Fibroblast of villous mesenchyme (primary cell): ENCODE data around the gene VSIG10L2. TPM values are rescaled to one million over a fixed set of nuclear protein-coding genes. Genes with fewer than 3 reads are reported as not detected.
"Not testable (repeated sequence)": the region's sequence is repeated elsewhere in the genome, so short reads cannot be mapped to it uniquely, and the experiment has no call there.

Source experiments
- DNase-seq: peaks from one replicate; pipeline ENCODE4 v3.0.0-alpha.2; 2010; ENCODE audit warnings: low read depth
- H3K4me3 ChIP-seq: 2 replicates; pipeline ENCODE4 v1.5.1; 2011; ENCODE audit warnings: low read depth, mild to moderate bottlenecking, low read length
- total RNA-seq: library from RNA; depleted of rRNA; stranded (reverse); fragments of >200 nt; gene quantifications from 2 replicates; pipeline ENCODE4 v1.2.3, GENCODE V29; 2012
- TF ChIP-seq, protein P1 (sequence below): IDR thresholded peaks from 2 replicates; pipeline ENCODE4 v1.5.1; 2012; ENCODE audit warnings: low read depth, mild to moderate bottlenecking, low read length; ENCODE audit not compliant: insufficient read depth

Gene VSIG10L2
- total RNA-seq, 1 donor, result not detected

DNA sequence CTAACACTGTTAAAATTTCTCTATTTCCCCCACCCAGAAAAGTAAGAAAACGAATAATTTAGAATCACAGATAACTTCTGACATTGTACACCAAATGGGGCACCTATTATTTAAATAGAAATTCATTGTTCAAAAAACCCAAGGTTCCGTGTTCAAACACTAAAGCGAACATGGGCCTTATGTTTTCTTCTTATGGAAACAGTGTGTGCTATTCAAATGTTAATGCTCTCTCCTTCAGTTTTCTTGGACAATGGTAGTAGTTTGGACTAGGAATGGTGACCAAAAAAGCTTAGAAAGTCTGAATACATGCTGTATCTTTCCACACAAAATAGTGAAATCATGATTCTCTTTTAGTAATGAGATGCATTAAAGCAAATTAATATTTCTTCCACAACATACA, 33.7 kb downstream of the VSIG10L2 start:
- TF ChIP-seq, protein P1, sequence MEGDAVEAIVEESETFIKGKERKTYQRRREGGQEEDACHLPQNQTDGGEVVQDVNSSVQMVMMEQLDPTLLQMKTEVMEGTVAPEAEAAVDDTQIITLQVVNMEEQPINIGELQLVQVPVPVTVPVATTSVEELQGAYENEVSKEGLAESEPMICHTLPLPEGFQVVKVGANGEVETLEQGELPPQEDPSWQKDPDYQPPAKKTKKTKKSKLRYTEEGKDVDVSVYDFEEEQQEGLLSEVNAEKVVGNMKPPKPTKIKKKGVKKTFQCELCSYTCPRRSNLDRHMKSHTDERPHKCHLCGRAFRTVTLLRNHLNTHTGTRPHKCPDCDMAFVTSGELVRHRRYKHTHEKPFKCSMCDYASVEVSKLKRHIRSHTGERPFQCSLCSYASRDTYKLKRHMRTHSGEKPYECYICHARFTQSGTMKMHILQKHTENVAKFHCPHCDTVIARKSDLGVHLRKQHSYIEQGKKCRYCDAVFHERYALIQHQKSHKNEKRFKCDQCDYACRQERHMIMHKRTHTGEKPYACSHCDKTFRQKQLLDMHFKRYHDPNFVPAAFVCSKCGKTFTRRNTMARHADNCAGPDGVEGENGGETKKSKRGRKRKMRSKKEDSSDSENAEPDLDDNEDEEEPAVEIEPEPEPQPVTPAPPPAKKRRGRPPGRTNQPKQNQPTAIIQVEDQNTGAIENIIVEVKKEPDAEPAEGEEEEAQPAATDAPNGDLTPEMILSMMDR, result no peak
- no peak for DNase-seq
- no peak overlapping the region for H3K4me3 ChIP-seq

DNA sequence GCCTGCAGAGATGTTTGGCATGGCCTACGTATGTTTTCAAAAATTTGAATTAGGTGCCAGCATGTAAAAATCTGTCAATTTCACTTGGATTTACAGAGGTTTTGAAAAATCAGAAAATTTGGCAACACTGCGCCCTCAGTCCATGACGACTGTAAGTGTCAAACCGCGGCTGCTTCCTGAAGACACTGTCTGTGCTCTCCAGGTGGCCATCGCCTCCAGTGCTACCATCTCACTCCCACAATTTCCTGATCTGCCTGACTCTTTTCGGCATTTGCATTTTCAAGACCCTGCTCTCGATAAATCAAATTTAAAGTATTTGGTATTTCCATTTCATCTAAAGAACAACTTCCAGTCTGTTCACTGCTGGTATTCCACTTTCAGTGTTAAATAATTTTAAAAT, 34.6 kb downstream of the VSIG10L2 start:
- no peak overlapping the region for H3K4me3 ChIP-seq
- DNase-seq, result no peak
- TF ChIP-seq, protein P1, result no peak

DNA sequence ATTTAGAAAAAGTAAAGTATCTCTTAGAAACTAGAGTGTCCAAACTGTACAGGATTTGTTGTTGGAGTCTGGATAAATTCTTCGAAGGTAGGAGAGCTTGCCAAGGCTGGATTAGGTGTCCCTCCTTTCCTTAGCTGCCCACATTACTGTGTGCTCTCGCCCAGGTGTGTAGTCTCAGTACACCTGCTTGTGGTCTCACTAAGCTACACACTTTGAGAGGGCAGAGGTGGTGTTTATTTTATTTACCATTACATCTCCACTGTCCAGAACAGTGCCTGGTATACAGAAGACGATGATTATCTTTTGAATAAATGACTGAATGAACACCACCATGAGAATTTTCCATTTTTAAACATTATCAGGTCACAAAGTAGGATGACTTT, 36.5 kb downstream of the VSIG10L2 start:
- no peak for DNase-seq
- TF ChIP-seq, protein P1, result no peak

DNA sequence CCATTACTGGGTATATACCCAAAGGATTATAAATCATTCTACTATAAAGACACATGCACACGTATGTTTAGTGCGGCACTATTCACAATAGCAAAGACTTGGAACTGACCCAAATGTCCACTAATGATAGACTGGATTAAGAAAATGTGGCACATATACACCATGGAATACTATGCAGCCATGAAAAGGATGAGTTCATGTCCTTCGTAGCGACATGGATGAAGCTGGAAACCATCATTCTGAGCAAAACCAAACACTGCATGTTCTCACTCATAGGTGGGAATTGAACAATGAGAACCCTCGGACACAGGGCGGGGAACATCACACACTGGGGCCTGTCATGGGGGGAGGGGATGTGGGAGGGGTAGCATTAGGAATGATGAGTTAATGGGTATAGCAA, 40.1 kb downstream of the VSIG10L2 start:
- H3K4me3 ChIP-seq, DNase-seq: not testable (repeated sequence)

More for the DNA sequence above, 36.5 kb downstream of the VSIG10L2 start:
- no peak overlapping the region for H3K4me3 ChIP-seq

DNA sequence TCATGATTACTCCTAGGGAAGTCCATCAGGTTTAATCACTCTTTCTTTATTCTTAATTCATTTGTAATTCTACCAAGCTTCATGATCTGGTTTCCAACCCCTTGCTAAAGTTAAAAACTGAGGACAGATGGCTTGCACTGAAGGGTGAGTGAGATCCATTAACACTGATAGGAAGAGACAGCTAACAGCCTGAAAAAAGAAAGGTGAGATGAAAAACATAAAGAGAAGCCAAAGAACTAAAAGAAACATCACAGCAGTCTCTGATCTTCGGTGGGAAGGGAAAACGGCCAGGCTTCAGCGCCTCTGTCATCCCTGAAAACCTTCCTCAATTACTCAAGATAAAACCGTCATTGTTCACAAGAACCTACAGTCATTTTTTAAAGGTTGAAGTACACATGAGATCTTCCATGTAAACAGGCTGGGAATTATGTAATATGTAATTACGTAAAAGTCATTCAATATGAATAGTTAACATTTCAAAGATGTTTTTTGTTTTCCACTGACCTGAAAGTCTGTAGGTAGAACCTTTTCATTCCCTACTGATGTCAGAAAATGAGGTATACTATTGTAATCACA, 41.3 kb downstream of the VSIG10L2 start:
- DNase-seq, result no peak
- TF ChIP-seq, protein P1, result no peak
- no peak overlapping the region for H3K4me3 ChIP-seq

DNA sequence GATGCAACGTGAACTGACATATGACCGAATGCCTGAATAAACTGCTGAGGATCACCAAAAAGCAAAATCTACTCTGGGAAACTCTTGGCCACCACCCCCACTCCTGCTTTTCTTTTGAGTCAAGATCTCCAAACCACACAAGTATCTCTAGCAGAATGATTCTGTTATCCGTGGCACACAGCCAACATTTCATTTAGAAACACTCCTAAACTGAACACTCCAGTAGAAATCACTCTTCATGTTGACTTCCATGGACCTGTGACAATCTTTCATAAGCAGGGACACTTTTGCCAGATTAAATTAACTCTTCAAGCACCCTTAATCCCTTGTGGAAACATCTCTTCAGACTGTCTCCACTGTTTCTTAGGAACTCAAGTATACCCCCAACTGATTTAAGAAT, 44.4 kb downstream of the VSIG10L2 start:
- TF ChIP-seq, protein P1, result no peak
- no peak overlapping the region for H3K4me3 ChIP-seq
- peak; percentile 12 for DNase-seq

DNA sequence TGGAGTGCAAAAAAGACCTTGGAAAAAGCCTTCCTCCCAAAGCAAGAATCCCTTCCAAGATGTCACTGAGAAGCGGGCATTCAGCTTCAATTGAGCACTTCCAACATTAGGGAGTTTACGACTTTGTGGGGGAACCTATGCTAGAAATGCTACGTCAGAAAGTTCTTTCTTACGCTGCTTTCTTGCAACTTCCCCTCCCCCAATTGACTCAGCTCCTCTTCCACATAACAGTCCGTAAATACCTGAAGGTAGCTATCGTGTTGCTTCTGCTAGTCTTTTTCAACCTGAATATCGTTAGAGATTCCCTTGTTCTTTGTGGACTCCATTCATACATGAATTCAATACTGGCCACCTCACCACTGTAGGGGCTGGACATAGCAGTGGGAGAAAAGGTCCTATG, 47.0 kb downstream of the VSIG10L2 start:
- DNase-seq, result no peak
- TF ChIP-seq, protein P1, result no peak
- H3K4me3 ChIP-seq, result no peak overlapping the region
